Mammary epithelial cell (primary cell): ENCODE measurements around the gene LRMDA.

Experiments
- CTCF ChIP-seq, 2 donors: IDR thresholded peaks in 1 of 2; conservative IDR thresholded peaks in 1 of 2; 2 replicates each; pipeline ENCODE4 v1.5.1; 2011 to 2012; ENCODE audit warnings: inconsistent platforms in 2 of 2, low read length in 2 of 2, mild to moderate bottlenecking in 2 of 2, control low read depth in 1 of 2, low read depth in 1 of 2; ENCODE audit not compliant: insufficient read depth in 1 of 2; ENCODE audit errors: extremely low read depth in 1 of 2
- EZH2 ChIP-seq: IDR thresholded peaks from 2 replicates; pipeline ENCODE4 v1.6.1; 2012; ENCODE audit warnings: low read length, inconsistent platforms, borderline replicate concordance

- TF ChIP-seq CTCF (conservative IDR thresholded peaks at IDR 0.05 in 1 of 2, IDR thresholded peaks at IDR 0.05 in 1 of 2; ENCODE audit: extremely low read depth in 1 of 2, insufficient read depth in 1 of 2, low read depth in 1 of 2, low read length in 2 of 2): no peak
- no peak for TF ChIP-seq EZH2
Measured at GRCh38 chr10:76055963-76056362, 624.5 kb downstream of the LRMDA start.
